Motor neuron (in vitro differentiated cells): ENCODE data around the gene TENM3. TPM values are rescaled to one million over a fixed set of nuclear protein-coding genes. Genes with fewer than 3 reads are reported as not detected.
"Not testable (repeated sequence)": the region's sequence is repeated elsewhere in the genome, so short reads cannot be mapped to it uniquely, and the experiment has no call there.

Source experiments
- ATAC-seq, 8 experiments: fragments of 200-7000 bp; cut with Tn5 transposase; replicated peaks in 6 of 8; 2 replicates each; pipeline ENCODE4 v1.8.0; 2021; ENCODE audit warnings: mild to moderate bottlenecking in 8 of 8, moderate library complexity in 8 of 8
- H3K27ac ChIP-seq, 2 donors: fragments of 250-450 bp; sonication (Bioruptor Pico); 2 replicates each; pipeline ENCODE4 v1.9.0; 2021; ENCODE audit warnings: antibody characterized with exemption in 2 of 2, mild to moderate bottlenecking in 2 of 2, moderate library complexity in 1 of 2
- H3K4me1 ChIP-seq, 2 donors: fragments of 250-450 bp; sonication (Bioruptor Pico); replicated peaks in 1 of 2; 2 replicates each; pipeline ENCODE4 v1.6.1; 2021; ENCODE audit warnings: antibody characterized with exemption in 2 of 2, mild to moderate bottlenecking in 2 of 2, moderate library complexity in 1 of 2
- H3K4me3 ChIP-seq, 5 donors: fragments of 250-450 bp; sonication (Bioruptor Pico); 2 replicates each; pipeline ENCODE4 v1.9.0; 2021; ENCODE audit warnings: antibody characterized with exemption in 5 of 5, mild to moderate bottlenecking in 5 of 5, moderate library complexity in 4 of 5
- WGBS, 10 experiments: fragments of 450-650 bp; shearing (Covaris generic); methylation state at CpG; one replicate each; pipeline ENCODE4 v1.0.0; 2022; 5-methylcytosine and 5-hydroxymethylcytosine counted together
- in situ Hi-C, 9 experiments: fragments of 400-800 bp; cut with MboI; loops; one replicate each; pipeline ENCODE4 v1.15.0; 2021; ENCODE audit warnings: low sequenced_read_pairs in 9 of 9, low pct_unique_long_range_greater_than_20kb in 2 of 9; ENCODE audit not compliant: unreplicated experiment in 9 of 9
- total RNA-seq, 8 experiments: library from RNA; unstranded; fragments of 300-600 nt; gene quantifications; 2 replicates each; pipeline versions ENCODE4 v1.2.3 to v1.2.4, GENCODE V29; 2022

The TENM3 gene
- total RNA-seq, result 100 to 1,000 TPM in 1 of 8 experiments, 10 to 100 TPM in 6, 1 to 10 TPM in 1; 9.1 to 129 (median 42.0) TPM

DNA sequence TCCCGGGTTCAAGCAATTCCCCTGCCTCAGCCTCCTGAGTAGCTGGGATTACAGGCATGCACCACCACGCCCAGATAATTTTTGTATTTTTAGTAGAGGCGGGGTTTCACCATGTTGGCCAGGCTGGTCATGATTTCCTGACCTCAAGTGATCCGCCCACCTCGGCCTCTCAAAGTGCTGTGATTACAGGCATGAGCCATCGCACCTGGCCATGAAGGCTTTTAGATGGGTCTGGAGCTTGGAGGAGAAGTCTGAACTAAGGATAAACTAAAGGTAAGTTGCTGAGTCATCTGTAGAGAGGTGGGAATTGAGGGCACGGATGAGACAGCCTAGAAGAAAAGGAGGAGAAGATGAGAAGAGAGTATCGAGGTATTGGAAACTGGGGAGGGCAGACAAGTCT is at the start of gene TENM3:
Gene TENM3 (plus strand): TSS at position 199 of the 400 bp plus-strand sequence. CDS start 80,619 bp downstream, outside the sequence.
- in situ Hi-C loops, ATAC-seq, H3K27ac ChIP-seq, H3K4me1 ChIP-seq, H3K4me3 ChIP-seq: not testable (repeated sequence)
- 73 to 100% (median 95%) methylated on average over 1 to 7 of the region's 8 CpGs for WGBS, 10 experiments

DNA sequence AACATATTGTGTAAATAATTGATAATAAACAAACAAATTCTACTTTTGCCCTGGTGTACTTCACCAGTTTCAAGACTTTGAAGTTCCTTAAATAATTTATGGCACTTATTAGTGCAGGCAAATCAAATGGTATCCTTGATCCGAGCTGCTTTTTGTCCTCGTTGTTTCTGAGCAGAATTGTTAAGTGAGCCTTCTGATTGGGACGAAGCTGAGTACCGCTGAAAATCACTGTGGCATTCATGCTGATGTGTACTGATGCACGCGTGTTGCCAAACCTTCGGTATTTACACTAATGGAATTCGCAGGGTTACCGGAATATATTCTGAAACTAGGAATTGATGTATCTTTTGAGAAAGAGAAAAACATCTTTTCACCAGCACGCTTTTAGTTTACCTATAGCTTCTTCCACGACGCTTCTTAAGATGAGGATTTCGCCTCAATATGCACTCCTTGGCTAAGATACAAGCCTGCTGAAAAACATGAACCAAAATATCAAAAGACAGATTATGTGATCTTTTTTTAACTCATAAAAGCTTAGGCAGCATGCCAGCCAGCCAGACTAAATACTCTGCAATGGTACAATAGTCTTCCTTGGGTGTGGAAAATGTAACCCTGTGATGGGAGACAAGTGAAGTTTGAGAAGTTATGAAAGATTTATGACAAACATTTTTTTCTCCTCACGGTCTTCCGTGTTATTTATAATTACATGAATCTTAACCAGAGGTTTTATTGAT is 48.9 kb upstream of the TENM3 start:
- H3K27ac ChIP-seq, result no peak overlapping the region
- H3K4me3 ChIP-seq, result no peak overlapping the region
- in situ Hi-C loops, result no loop called here
- peaks cover 7 to 33% of the 10 kb centered on the region in 2 donors for H3K4me1 ChIP-seq
- ATAC-seq, result no peak
- WGBS, 10 experiments, result 48 to 95% (median 90%) methylated on average over 4 to 15 of the region's 15 CpGs

DNA sequence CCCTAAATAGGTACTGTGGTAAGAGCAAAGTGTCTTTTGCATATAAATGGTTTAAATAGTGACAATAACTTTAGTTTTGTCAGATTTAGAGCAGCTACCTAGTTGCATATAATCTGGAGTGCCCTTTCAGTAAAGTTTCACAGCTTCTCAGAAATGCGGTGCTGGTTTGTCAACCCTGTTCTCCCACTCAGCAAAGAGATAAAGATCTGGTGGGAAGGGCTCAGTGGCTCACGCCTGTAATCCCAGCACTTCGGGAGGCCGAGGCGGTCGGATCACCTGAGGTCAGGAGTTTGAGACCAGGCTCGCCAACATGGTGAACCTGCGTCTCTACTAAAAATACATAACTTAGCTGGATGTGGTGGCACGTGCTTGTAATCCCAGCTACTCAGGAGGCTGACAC is 45.6 kb upstream of the TENM3 start:
- in situ Hi-C loops, result no loop called here
- Histone ChIP-seq H3K27ac (no peak overlapping the region), H3K4me1 (peaks cover 7 to 21% of the 10 kb centered on the region in 2 donors), H3K4me3 (no peak overlapping the region)
- 50 to 100% (median 95%) methylated on average over 1 to 9 of the region's 9 CpGs; no CpG with 5 or more reads in 2 of the 10 experiments for WGBS, 10 experiments
- ATAC-seq, result no peak

GRCh38 chr4:182201871-182202270 is 41.3 kb upstream of the TENM3 start:
- in situ Hi-C loops, result no loop called here
- WGBS, 10 experiments, result 14 to 100% (median 92%) methylated on average over 1 to 2 of the region's 3 CpGs; no CpG with 5 or more reads in 4 of the 10 experiments
- H3K4me1 ChIP-seq, result peaks cover 0 to 15% of the 10 kb centered on the region in 2 donors
- no peak overlapping the region for H3K4me3 ChIP-seq
- ATAC-seq, result peak in 1 of 8 experiments; percentile 25
- H3K27ac ChIP-seq, result no peak overlapping the region

DNA sequence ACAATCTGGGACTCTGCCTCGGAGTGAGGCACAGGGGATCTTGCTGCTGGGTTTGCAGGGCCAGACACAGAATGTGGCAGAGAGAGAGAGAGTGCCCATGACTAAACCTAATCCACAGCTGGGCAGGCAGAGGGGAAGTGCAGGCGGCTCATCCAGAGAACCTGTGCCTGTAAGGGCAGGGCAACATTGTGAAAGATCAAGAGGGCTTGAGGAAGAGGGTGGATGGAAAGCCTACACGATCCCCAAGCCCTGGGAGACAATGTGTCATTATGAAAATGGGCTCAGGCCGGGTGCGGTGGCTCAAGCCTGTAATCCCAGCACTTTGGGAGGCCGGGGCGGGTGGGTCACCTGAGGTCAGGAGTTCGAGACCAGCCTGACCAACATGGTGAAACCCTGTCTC is 40.6 kb upstream of the TENM3 start:
- Histone ChIP-seq H3K4me1 (peaks cover 0 to 20% of the 10 kb centered on the region in 2 donors), H3K27ac (no peak overlapping the region), H3K4me3 (no peak overlapping the region)
- 100% methylated on average over 1 to 3 of the region's 8 CpGs; no CpG with 5 or more reads in 5 of the 10 experiments for WGBS, 10 experiments
- no peak for ATAC-seq
- in situ Hi-C loops, result no loop called here

GRCh38 chr4:182203872-182204411 is 39.3 kb upstream of the TENM3 start:
- Histone ChIP-seq H3K4me3 (no peak overlapping the region), H3K27ac (no peak overlapping the region), H3K4me1 (peaks cover 0 to 25% of the 10 kb centered on the region in 2 donors)
- 22 to 100% (median 95%) methylated on average over 2 to 8 of the region's 8 CpGs for WGBS, 10 experiments
- in situ Hi-C loops, result no loop called here
- ATAC-seq, result no peak

DNA sequence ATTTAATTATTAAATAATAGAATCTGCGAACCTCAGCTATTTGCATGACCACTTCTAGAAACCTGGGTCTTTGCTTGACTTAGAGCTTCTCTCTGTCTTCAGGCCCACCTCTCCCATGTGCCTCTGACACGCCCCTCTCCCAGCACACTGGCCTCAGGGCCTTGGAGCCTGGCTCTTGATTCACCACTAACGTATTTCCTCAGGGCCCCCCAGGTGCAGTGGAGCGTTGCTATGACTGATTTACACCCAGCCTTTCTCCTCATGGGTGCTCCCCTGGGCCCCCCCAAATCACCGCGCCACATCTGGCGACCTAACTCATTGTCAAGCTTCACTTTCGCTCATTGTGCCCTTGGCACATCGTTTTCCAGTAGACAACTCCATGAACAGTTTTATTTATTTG is 37.9 kb upstream of the TENM3 start:
- 16 to 100% (median 97%) methylated on average over 1 to 8 of the region's 9 CpGs; no CpG with 5 or more reads in 2 of the 10 experiments for WGBS, 10 experiments
- no peak overlapping the region for H3K4me3 ChIP-seq
- no peak overlapping the region for H3K27ac ChIP-seq
- H3K4me1 ChIP-seq, result peaks cover 0 to 25% of the 10 kb centered on the region in 2 donors
- no peak for ATAC-seq
- in situ Hi-C loops, result no loop called here

DNA sequence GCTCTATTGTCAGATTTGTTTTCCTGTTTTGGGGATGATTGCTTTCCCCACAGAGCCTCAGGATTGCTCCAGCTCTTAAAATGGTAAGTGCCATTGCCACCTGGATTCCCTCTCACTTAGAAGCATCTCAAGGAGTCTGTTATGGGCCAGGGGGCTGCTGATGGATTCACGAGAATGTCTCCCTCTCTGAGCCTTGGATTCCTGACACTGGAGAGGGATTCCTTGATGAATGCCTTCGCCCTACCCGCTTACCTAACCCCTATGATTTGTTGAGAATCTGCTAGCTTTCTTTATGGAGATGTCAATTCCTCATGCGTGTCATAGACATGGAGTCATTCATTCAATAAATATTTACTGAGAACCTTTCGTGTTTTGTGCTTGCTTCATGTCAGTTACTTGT is 36.9 kb upstream of the TENM3 start:
- no peak for ATAC-seq
- 57 to 100% (median 80%) methylated on average over 1 to 5 of the region's 5 CpGs; no CpG with 5 or more reads in 1 of the 10 experiments for WGBS, 10 experiments

DNA sequence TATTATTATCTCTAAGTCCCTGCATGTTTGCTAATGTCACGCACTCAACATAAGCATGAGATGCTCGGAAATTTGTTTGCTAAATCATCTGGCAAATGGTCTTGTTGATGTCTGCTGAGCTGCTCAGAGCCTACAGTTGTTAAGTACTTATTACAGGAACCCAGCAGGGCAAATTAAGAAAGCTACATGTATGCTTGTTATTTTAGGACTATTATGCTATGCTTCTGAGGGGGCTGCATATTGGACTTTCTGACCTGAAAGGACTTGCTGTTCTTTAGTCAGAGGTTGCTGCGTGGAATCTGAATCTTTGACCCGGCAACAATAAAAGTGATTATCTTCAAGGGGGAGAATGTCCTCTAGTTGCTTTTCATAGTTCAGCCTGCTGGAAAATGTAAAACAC is 36.3 kb upstream of the TENM3 start:
- Histone ChIP-seq H3K4me1 (peaks cover 0 to 26% of the 10 kb centered on the region in 2 donors), H3K4me3 (no peak overlapping the region), H3K27ac (no peak overlapping the region)
- peak in 2 of 8 experiments; percentile 30 to 72 for ATAC-seq
- in situ Hi-C loops, result no loop called here
- 20 to 75% (median 42%) methylated on average over 1 to 4 of the region's 4 CpGs for WGBS, 10 experiments

More for the DNA sequence above, 36.9 kb upstream of the TENM3 start:
- no peak overlapping the region for H3K4me3 ChIP-seq
- H3K4me1 ChIP-seq, result peaks cover 0 to 25% of the 10 kb centered on the region in 2 donors
- H3K27ac ChIP-seq, result no peak overlapping the region
- in situ Hi-C loops, result no loop called here

DNA sequence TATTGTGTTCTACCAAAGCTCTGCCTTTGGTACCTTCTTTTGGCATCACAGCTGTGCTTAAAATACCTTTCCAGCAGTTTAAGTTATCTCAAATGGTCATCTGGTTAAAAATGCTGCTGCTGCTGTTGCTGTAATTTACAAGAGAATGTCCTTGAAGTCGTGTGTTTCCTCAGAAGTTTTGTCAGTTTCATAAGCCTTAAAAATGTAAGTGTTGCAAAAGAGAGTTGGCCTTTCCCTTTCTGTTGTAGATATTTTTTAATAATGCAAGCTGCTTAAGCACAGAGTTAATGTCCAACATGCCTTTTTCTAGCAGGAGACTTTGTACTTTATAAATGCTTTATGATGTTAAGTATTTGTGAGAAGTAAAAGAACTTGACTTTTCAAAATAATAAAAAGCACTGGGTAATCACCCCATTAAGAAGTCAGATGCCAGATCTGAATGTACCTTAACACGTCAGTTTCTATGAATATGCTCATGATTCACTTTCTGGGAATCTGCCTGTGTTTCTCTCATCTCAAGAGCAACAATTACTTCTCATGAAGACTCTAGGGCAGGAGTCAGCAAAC is 35.3 kb upstream of the TENM3 start:
- in situ Hi-C loops, result no loop called here
- peak in 7 of 8 experiments; percentile 33 to 84 (median 55) for ATAC-seq
- Histone ChIP-seq H3K4me1 (peaks cover 0 to 35% of the 10 kb centered on the region in 2 donors), H3K4me3 (no peak overlapping the region), H3K27ac (no peak overlapping the region)
- WGBS, 10 experiments, result 0 to 67% (median 8%) methylated on average over 1 to 2 of the region's 2 CpGs

DNA sequence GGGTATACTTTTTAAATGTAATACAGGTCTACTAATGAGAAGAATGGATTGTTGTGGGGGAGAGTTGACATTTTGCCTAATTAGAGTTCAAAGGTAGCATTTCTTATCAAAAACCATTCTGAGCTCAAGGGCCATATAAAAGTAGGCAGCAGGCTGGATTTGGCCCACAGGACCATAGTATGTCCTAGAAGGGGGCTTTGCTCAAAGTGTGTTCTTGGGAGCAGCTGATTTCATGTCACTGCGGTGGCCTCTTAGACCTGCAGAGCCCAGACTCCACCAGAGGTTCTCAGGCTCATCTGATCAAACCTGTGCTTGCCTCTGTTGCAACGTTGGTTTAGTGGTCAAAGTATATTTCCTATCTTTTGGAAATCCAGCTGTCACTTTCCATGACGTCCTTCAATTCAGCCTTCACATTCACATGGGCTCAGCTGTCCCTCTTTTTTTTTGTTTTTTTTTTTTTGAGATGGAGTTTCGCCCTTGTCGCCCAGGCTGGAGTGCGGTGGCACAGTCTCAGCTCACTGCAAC is 34.6 kb upstream of the TENM3 start:
- Histone ChIP-seq H3K27ac (no peak overlapping the region), H3K4me1 (peaks cover 0 to 35% of the 10 kb centered on the region in 2 donors), H3K4me3 (no peak overlapping the region)
- in situ Hi-C loops, result no loop called here
- WGBS, 10 experiments, result 40 to 100% (median 87%) methylated on average over 1 to 5 of the region's 6 CpGs; no CpG with 5 or more reads in 3 of the 10 experiments
- ATAC-seq, result no peak

- Histone ChIP-seq H3K4me3 (no peak overlapping the region), H3K27ac (no peak overlapping the region), H3K4me1 (peaks cover 8 to 22% of the 10 kb centered on the region in 2 donors)
- in situ Hi-C loops, result no loop called here
- peak in 7 of 8 experiments; percentile 54 to 91 (median 74) for ATAC-seq
- 0 to 93% (median 45%) methylated on average over 1 to 10 of the region's 11 CpGs for WGBS, 10 experiments
These were observed 30.9 kb upstream of the TENM3 start for GRCh38 chr4:182212211-182212761.

DNA sequence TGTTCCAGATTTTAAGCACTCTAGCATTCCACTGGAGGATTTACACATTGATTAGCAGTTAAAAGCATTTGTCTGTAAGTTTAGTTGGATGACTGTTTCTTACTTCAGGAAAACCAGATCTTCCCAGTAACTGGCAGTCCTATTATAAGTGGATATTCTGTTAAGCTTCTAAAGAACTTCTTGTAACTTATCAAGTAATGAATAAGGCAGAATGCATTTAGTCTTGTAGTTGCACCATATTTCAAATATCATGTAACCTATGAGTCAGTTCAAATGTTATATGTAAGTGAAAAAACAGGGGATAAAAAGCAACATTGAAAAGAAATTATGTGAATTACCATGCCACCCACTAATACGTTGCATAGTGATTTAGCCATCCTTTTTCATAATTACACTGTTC is 30.2 kb upstream of the TENM3 start:
- no peak for ATAC-seq
- in situ Hi-C loops, result no loop called here
- WGBS, 10 experiments, result 13 to 100% (median 100%) methylated on average over 1 of the region's 1 CpG; no CpG with 5 or more reads in 3 of the 10 experiments
- Histone ChIP-seq H3K4me3 (no peak overlapping the region), H3K27ac (no peak overlapping the region), H3K4me1 (peaks cover 8 to 18% of the 10 kb centered on the region in 2 donors)
